Measurements from ENCODE around the gene TULP4.

The TULP4 gene

GRCh38 chr6:158409451-158409850 lies 97.2 kb downstream of the TULP4 start:
- TF ChIP-seq ZNF280D (tag by site-specific recombination; IDR thresholded peaks at IDR 0.05) (no peak), EGR2 (tag by site-specific recombination; IDR thresholded peaks at IDR 0.05; ENCODE audit: low read depth) (no peak), ZNF692 (tag by site-specific recombination; IDR thresholded peaks at IDR 0.05) (no peak), HOXD13 (CRISPR knock-in tag; IDR thresholded peaks at IDR 0.05; ENCODE audit: borderline replicate concordance) (no peak), ZNF623 (tag by site-specific recombination; IDR thresholded peaks at IDR 0.05) (no peak), ZFP69B (tag by site-specific recombination; IDR thresholded peaks at IDR 0.05) (no peak), ZBTB7A (tag by site-specific recombination; IDR thresholded peaks at IDR 0.05; ENCODE audit: low read depth) (no peak), ZNF654 (tag by site-specific recombination; IDR thresholded peaks at IDR 0.05; ENCODE audit: low read depth) (no peak), ZNF561 (tag by site-specific recombination; IDR thresholded peaks at IDR 0.05; ENCODE audit: borderline replicate concordance) (no peak)
- Histone ChIP-seq H3K4me3 (ENCODE audit: low read depth, low read length) (no peak overlapping the region), H3K9me3 (ENCODE audit: control insufficient read depth, insufficient read depth, low read depth, low read length) (no peaks in the 10 kb centered on the region), H3K4me1 (ENCODE audit: control insufficient read depth, insufficient read depth, low read length) (peaks cover 8% of the 10 kb centered on the region), H3K36me3 (ENCODE audit: control insufficient read depth in 2 of 2, insufficient read depth in 1 of 2, low read length in 2 of 2) (peaks cover 0 to 15% of the 10 kb centered on the region in 2 experiments; a peak in 1 of 3 replicates), H3K27ac (ENCODE audit: extremely low read depth, low read depth, low read length) (no peak overlapping the region)
- CTCF ChIA-PET: interaction anchor here (0.6 to 1.2 kb wide), 2 partner anchors 26 to 188 kb away, joined by 3 to 4 read pairs; no protein-coding TSS in a partner anchor
- POLR2A ChIA-PET: no interaction called here

- no peaks in the 10 kb centered on the region for H3K9me3 ChIP-seq (ENCODE audit: control insufficient read depth, insufficient read depth, low read depth, low read length)
- H3K27ac ChIP-seq (ENCODE audit: extremely low read depth, low read depth, low read length): no peak overlapping the region
- peaks cover 3% of the 10 kb centered on the region; the same call in 1 of the 2 replicates for H3K4me1 ChIP-seq (ENCODE audit: control insufficient read depth, insufficient read depth, low read length)
- CTCF ChIA-PET: interaction anchor here (0.6 to 1.0 kb wide), 3 partner anchors 190 to 1629 kb away, joined by 3 read pairs; no protein-coding TSS in a partner anchor
- H3K4me3 ChIP-seq (ENCODE audit: low read depth, low read length): no peak overlapping the region
- peaks cover 0 to 22% of the 10 kb centered on the region in 2 experiments; a peak in 1 of 3 replicates for H3K36me3 ChIP-seq (ENCODE audit: control insufficient read depth in 2 of 2, insufficient read depth in 1 of 2, low read length in 2 of 2)
- POLR2A ChIA-PET: no interaction called here
- TF ChIP-seq ZBTB7A (tag by site-specific recombination; IDR thresholded peaks at IDR 0.05; ENCODE audit: low read depth) (no peak), ZNF324 (tag by site-specific recombination; IDR thresholded peaks at IDR 0.05) (no peak), ZNF175 (tag by site-specific recombination; IDR thresholded peaks at IDR 0.05) (no peak), ZNF133 (tag by site-specific recombination; IDR thresholded peaks at IDR 0.05) (no peak), KLF7 (tag by site-specific recombination; IDR thresholded peaks at IDR 0.05; ENCODE audit: borderline replicate concordance) (no peak), ZNF366 (tag by site-specific recombination; conservative IDR thresholded peaks at IDR 0.05) (no peak), CTCF (tag by site-specific recombination; IDR thresholded peaks at IDR 0.05) (no peak), ZNF664 (tag by site-specific recombination; IDR thresholded peaks at IDR 0.05) (no peak), ZNF449 (tag by site-specific recombination; IDR thresholded peaks at IDR 0.05) (no peak), ZXDB (tag by site-specific recombination; IDR thresholded peaks at IDR 0.05) (no peak), OSR2 (tag by site-specific recombination; IDR thresholded peaks at IDR 0.05) (no peak), ZNF10 (tag by site-specific recombination; IDR thresholded peaks at IDR 0.05) (no peak), ZNF433 (tag by site-specific recombination; IDR thresholded peaks at IDR 0.05; ENCODE audit: low read depth) (no peak), ZNF596 (tag by site-specific recombination; IDR thresholded peaks at IDR 0.05) (no peak), ZSCAN5A (tag by site-specific recombination; IDR thresholded peaks at IDR 0.05) (no peak)
These were observed 98.5 kb downstream of the TULP4 start for GRCh38 chr6:158410784-158411183.

Measured in HEK293 (cell line).